ENCODE data around the gene SMARCC2.

Gene SMARCC2

GRCh38 chr12:56193025-56193578, 3.8 kb upstream of the SMARCC2 start:
- peak overlapping the region; percentile 11; the same call in 1 of the 2 replicates for H3K4me3 ChIP-seq (ENCODE audit: low read length)
- H4K20me1 ChIP-seq (ENCODE audit: insufficient read depth, low read length), result peaks cover under 1% of the 10 kb centered on the region; the same call in 1 of the 2 replicates
- peaks cover 11% of the 10 kb centered on the region for H3K79me2 ChIP-seq (ENCODE audit: low read length)
- H3K27ac ChIP-seq (ENCODE audit: low read length), result no peak overlapping the region
- no peaks in the 10 kb centered on the region for H3K9me3 ChIP-seq (ENCODE audit: insufficient read depth, low read length)
- H3K36me3 ChIP-seq (replicated peaks; ENCODE audit: low read depth, low read length), result no peaks in the 10 kb centered on the region
- TF ChIP-seq, protein P1, sequence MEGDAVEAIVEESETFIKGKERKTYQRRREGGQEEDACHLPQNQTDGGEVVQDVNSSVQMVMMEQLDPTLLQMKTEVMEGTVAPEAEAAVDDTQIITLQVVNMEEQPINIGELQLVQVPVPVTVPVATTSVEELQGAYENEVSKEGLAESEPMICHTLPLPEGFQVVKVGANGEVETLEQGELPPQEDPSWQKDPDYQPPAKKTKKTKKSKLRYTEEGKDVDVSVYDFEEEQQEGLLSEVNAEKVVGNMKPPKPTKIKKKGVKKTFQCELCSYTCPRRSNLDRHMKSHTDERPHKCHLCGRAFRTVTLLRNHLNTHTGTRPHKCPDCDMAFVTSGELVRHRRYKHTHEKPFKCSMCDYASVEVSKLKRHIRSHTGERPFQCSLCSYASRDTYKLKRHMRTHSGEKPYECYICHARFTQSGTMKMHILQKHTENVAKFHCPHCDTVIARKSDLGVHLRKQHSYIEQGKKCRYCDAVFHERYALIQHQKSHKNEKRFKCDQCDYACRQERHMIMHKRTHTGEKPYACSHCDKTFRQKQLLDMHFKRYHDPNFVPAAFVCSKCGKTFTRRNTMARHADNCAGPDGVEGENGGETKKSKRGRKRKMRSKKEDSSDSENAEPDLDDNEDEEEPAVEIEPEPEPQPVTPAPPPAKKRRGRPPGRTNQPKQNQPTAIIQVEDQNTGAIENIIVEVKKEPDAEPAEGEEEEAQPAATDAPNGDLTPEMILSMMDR (IDR thresholded peaks at IDR 0.05; ENCODE audit: low read depth, low read length), result peak; percentile 90
- no peak for TF ChIP-seq EZH2phosphoT487 (IDR thresholded peaks at IDR 0.05; ENCODE audit: low read depth)
- H3K4me2 ChIP-seq (ENCODE audit: low read length), result peak overlapping the region; percentile 44
- H2AFZ ChIP-seq (ENCODE audit: low read depth, low read length), result peak overlapping the region; percentile 95
- no peaks in the 10 kb centered on the region for H3K27me3 ChIP-seq (ENCODE audit: low read depth, low read length)
- H3K9ac ChIP-seq (ENCODE audit: low read length), result 0 out of 2 replicates have a peak overlapping the region, but pooled peaks have one; percentile 9
- H3K4me1 ChIP-seq (ENCODE audit: low read length), result peaks cover 12% of the 10 kb centered on the region

GRCh38 chr12:56192582-56192981, 3.3 kb upstream of the SMARCC2 start:
- Histone ChIP-seq H3K27me3 (ENCODE audit: low read depth, low read length) (no peaks in the 10 kb centered on the region), H2AFZ (ENCODE audit: low read depth, low read length) (0 out of 2 replicates have a peak overlapping the region, but pooled peaks have one; percentile 43), H3K27ac (ENCODE audit: low read length) (no peak overlapping the region), H3K79me2 (ENCODE audit: low read length) (peaks cover 16% of the 10 kb centered on the region), H3K36me3 (replicated peaks; ENCODE audit: low read depth, low read length) (no peaks in the 10 kb centered on the region), H3K9ac (ENCODE audit: low read length) (no peak overlapping the region), H3K4me2 (ENCODE audit: low read length) (no peak overlapping the region), H4K20me1 (ENCODE audit: insufficient read depth, low read length) (peaks cover 6% of the 10 kb centered on the region; the same call in 1 of the 2 replicates), H3K9me3 (ENCODE audit: insufficient read depth, low read length) (no peaks in the 10 kb centered on the region), H3K4me3 (ENCODE audit: low read length) (no peak overlapping the region), H3K4me1 (ENCODE audit: low read length) (peaks cover 17% of the 10 kb centered on the region)
- TF ChIP-seq, protein P1 (IDR thresholded peaks at IDR 0.05; ENCODE audit: low read depth, low read length), result no peak
- no peak for TF ChIP-seq EZH2phosphoT487 (IDR thresholded peaks at IDR 0.05; ENCODE audit: low read depth)

DNA sequence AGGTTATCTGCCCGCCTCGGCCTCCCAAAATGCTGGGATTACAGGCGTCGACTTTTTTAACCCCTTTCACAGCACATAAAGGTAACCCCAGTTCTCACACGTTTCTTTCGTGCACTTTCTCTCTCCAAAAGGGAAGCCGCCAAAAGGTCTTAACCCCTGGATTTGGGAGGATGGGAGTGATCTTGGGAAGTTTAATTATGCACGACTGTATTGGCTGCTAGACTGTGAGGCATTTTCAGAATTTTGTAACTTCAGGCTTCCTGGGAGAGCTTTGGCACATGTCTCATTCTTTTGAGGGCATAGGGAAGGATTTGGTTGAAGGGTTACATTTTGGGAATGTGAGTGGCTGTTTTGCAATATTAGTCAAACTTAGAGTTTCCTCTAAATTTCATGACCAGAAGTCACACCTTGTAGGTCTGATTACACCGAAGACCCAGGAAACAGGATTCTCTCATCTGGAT, 1.4 kb upstream of the SMARCC2 start:
- Histone ChIP-seq H2AFZ (ENCODE audit: low read depth, low read length) (peak overlapping the region; percentile 67), H3K36me3 (replicated peaks; ENCODE audit: low read depth, low read length) (peaks cover 12% of the 10 kb centered on the region), H3K9ac (ENCODE audit: low read length) (peak overlapping the region; percentile 94), H3K4me2 (ENCODE audit: low read length) (peak overlapping the region; percentile 71), H3K27me3 (ENCODE audit: low read depth, low read length) (no peaks in the 10 kb centered on the region), H3K4me3 (ENCODE audit: low read length) (peak overlapping the region; percentile 89), H3K9me3 (ENCODE audit: insufficient read depth, low read length) (no peaks in the 10 kb centered on the region), H3K27ac (ENCODE audit: low read length) (no peak overlapping the region), H4K20me1 (ENCODE audit: insufficient read depth, low read length) (peaks cover 9% of the 10 kb centered on the region; the same call in 1 of the 2 replicates), H3K4me1 (ENCODE audit: low read length) (peaks cover 19% of the 10 kb centered on the region), H3K79me2 (ENCODE audit: low read length) (peaks cover 31% of the 10 kb centered on the region)
- TF ChIP-seq, protein P1 (IDR thresholded peaks at IDR 0.05; ENCODE audit: low read depth, low read length), result no peak
- TF ChIP-seq EZH2phosphoT487 (IDR thresholded peaks at IDR 0.05; ENCODE audit: low read depth), result no peak

- TF ChIP-seq EZH2phosphoT487 (IDR thresholded peaks at IDR 0.05; ENCODE audit: low read depth), result no peak
- TF ChIP-seq, protein P1 (IDR thresholded peaks at IDR 0.05; ENCODE audit: low read depth, low read length), result no peak
- peak overlapping the region; percentile 89 for H3K4me3 ChIP-seq (ENCODE audit: low read length)
Observed at GRCh38 chr12:56189918-56190694, 823 bp upstream of the SMARCC2 start.

More at GRCh38 chr12:56189918-56190694, 823 bp upstream of the SMARCC2 start:
- Histone ChIP-seq H3K9ac (ENCODE audit: low read length) (peak overlapping the region; percentile 94), H4K20me1 (ENCODE audit: insufficient read depth, low read length) (peaks cover 9% of the 10 kb centered on the region; the same call in 1 of the 2 replicates), H3K79me2 (ENCODE audit: low read length) (peaks cover 31% of the 10 kb centered on the region), H3K27ac (ENCODE audit: low read length) (peak overlapping the region; percentile 74), H3K27me3 (ENCODE audit: low read depth, low read length) (no peaks in the 10 kb centered on the region), H3K4me2 (ENCODE audit: low read length) (peak overlapping the region; percentile 71), H3K9me3 (ENCODE audit: insufficient read depth, low read length) (no peaks in the 10 kb centered on the region), H3K4me1 (ENCODE audit: low read length) (peaks cover 19% of the 10 kb centered on the region), H3K36me3 (replicated peaks; ENCODE audit: low read depth, low read length) (peaks cover 14% of the 10 kb centered on the region), H2AFZ (ENCODE audit: low read depth, low read length) (peak overlapping the region; percentile 96)
